Nucleus accumbens (tissue), 56 donors: Measurements from ENCODE around the gene HELQ.

Experiments
- DNase-seq, 56 donors: peaks; one replicate each; lab custom pipeline; 2025; lab: John Stamatoyannopoulos, UW

Gene HELQ

DNA sequence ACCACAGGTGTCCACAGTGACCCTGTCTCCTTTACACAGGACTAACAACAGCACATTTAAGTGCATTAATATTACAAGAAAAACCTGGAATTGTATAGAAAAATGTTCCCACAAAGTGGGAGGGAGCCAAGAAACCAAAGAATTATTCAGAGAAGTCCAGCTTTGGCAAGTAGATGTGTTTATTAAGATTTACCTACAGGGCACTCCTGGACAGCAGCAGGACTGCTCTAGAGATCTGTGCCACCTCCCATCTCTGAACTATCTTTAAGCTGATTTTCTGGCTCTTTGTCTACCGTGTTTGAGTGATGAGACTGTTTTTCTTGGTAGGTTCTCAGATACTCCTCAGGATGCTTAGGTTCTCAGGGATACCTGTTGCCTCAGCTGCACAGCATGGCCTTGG lies 82.7 kb downstream of the HELQ start:
- DNase-seq: no peak

DNA sequence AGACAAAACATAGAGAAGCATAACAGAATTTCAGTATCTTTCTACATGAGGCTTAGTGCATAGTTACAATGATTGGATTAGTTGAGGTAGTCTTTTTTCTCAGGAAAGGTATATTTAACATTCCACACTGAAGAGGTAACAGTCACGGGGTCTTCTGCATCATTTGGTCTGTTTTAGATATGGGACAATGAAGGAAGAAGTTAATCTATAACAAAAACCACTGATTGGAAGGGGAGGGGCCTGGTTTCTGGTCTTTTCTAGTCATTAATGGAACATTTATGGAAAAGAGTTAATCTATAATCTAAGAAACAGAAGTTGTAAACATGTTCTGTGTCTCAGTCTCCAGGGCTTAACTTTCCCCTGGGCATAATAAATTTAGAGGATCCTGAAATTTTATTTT lies 83.7 kb downstream of the HELQ start:
- DNase-seq: no peak

DNA sequence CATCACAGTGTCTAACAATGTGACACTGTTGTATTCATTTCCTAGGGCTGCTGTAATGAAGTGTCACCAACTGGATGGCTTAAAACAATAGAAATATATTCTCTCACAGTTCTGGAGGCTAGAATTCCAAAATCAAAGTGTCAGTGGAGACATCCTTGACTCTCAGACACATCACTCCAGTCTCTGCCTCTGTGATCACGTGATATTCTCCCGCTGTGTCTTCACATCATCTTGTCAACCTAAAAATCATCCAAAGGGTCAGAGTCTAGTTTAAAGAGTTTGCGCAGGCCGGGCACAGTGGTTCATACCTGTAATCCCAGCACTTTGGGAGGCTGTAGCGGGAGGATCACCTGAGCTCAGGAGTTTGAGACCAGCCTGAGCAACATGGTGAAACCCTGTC lies 84.4 kb downstream of the HELQ start:
- DNase-seq: no peak

DNA sequence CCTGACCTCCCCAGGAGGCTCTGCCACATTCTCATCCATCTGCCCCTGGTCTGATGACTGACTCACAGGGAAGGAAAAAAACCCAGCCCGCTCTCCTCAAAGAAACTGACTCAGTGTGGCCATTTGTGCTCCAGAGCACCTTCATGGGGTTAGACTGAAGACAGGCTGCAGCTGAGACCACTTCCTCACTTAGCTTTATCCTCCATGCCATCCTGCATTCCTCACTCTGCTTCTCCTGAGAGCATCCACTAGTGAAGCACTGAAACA lies 85.0 kb downstream of the HELQ start:
- no peak for DNase-seq

DNA sequence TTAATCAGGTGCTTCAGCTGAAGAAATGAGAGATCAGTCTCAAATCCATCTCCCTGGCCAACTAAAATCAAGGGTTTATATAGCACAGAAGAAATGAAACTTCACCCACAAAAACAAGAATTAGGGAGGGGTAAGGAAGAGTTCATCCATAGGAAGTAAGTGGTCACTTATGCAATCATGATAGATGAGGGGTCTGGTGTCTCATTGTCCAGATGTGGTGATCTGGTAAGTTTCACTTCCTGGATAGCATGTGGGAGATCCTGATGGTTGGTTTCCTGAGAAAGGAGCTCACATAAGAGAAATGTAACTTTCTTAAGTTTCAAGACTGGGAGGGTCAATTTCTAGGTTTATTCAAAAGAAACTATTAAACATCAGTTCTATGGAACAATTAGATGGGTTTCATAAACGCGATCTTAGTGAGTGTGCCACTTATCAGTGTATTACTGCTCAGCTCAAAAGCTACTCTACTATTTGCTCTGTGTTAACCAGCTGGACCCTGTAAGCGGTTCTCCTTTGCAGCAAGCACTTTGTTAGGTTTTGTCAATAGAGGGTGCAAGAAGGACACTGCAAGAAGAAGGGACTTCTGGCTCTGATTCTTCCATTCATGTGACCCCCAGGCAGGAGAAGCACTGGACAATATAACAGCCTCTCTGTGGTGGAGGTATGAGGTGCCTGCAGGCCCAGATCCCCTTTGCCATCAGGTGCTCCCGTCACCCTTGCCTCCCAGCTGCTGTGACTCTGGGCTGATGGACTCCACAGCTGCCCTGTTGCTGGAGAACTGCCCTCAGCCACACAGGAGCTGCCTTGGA lies 85.6 kb downstream of the HELQ start:
- DNase-seq: peak in 1 of 56 donors; percentile 4

DNA sequence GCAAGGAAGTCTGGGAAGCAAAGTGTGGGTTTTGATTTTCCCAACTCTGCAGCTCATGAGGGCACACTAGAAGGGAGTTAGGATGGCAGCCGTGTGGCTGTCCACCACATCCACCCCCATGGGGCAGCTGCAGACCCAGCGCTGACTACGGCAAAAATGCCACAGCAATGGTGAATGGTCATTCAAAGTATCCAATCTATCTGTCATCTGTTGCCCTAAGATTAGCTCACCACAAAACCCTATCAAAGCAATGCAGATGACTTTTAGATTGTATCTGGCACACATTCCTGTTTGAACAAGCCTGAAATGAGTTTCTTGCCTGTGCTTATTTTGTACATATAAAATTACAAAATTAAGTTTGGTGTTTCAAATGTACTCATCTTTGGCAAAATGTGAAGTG lies 91.3 kb downstream of the HELQ start:
- DNase-seq: no peak

DNA sequence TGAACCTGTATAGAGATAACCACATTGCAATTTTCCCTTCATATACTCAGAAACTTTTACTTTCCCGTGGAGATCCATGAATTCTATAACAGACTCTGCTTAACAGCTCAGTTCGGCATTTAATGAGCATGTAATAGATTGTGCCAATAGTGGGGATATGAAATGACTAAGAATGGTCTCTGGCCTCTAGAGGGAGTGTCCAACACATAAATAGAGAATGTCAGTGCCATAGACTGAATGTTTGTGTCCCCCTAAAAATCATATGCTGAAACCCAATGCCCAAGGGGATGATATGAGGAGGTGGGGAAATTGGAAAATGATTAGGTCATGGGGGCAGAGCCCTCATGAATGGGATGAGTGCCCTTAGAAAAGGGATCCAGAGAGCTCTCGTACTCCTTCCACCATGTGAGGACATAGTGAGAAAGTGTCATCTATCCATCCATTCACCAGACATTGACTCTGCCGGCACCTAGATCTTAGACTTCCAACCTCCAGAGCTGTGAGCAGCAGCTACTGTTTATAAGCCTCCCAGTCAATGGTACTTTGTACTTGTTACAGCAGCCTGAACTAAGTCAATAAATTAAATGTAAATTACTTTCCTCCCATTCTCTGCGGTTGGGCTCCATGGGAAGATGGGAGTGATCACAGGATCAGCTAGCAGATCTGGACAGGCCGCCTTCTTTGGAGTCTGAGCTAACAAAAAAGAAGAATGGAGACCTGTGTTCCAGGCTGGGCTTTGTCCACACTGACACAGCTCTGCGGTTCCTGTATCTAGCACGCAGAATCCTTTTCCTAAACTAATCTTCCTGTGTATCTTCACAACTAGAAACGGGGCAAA lies 92.9 kb downstream of the HELQ start:
- DNase-seq: no peak

DNA sequence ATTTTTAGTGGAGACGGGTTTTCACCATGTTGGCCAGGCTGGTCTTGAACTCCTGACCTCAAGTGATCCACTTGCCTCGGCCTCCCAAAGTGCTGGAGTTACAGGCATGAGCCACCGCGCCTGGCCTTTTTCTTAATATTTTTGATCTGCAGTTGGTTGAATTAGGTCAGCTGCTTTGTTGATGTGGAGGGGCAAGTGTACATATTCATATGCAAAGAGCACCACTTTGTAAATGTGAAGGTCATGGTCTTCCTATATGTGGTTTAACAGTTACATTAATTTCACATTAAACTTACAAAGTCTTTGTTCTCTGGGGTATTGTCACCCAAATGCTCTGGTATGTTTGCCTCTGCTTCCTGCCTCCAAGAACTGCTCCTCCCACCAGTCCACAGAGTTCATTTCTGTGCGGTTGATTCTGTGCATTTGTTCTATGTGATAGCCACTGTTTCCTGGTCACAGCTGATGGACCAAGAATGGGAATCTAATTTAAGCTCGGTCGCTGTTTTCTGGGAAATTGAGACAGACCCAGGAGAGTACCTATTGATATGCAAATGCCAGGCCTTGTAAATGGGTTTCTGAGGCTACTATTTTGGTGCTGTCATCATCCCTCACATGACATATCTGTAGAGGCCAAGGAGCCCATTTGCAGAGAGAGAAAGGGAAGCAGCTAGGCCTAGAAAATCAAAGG lies 94.1 kb downstream of the HELQ start:
- DNase-seq: no peak

DNA sequence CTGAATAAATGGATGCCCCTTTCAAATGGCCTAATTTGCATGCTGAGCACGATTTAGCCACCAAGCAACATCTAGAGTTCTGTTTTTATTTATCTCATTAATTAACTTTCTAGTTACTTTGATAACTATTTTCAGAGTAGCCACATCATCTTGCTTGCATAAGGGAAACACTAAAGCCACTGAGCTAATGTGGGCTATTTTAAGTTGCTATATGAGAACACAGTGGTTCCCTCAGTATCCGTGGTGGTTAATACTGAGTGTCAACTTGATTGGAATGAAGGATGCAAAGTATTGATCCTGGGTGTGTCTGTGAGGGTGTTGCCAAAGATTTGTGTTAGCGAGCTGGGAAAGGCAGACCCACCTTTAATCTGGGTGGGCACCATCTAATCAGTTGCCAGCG lies 95.6 kb downstream of the HELQ start:
- no peak for DNase-seq

DNA sequence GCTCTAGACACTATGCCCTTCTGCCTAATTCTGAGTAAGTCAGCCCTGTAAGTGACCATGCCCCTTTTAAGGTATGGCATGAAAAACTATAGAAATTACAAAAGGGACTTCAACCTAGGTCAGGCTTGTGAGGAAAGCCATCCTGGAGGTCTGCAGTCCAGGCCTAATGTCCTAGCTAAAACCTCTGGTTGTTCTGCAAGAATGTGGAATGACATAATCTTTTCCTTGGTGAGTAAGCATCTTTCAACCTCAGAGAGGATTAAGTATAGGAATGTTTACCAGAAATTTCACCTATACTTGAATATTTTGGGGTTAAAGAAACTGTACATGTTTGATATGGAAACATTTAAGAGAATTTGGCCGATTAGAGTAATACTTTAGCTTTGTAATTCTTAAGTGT lies 97.2 kb downstream of the HELQ start:
- no peak for DNase-seq
